Left lobe of liver (tissue), 2 donors: ENCODE results near the gene SQSTM1. TPM values are rescaled to one million over a fixed set of nuclear protein-coding genes. Genes with fewer than 3 reads are reported as not detected.

ENCODE experiments used
- ATAC-seq: fragments of 200-7000 bp; cut with Tn5 transposase; one replicate; pipeline ENCODE4 v1.9.1; 2020; ENCODE audit warnings: mild to moderate bottlenecking, moderate library complexity
- DNase-seq: peaks from one replicate; pipeline ENCODE4 v3.0.0-alpha.2; 2020; ENCODE audit warnings: low spot score
- total RNA-seq: library from RNA; stranded (reverse); gene quantifications from one replicate; pipeline ENCODE4 v1.2.1, GENCODE V29; 2021
- donor health status: DM: no; HTN: no; CAD: no; lungs with moderate emphysema.
- donor health status: DM: no; HTN: yes; CAD: no.

SQSTM1 gene
- total RNA-seq, 1 donor from 2014 or later = 361 TPM

DNA sequence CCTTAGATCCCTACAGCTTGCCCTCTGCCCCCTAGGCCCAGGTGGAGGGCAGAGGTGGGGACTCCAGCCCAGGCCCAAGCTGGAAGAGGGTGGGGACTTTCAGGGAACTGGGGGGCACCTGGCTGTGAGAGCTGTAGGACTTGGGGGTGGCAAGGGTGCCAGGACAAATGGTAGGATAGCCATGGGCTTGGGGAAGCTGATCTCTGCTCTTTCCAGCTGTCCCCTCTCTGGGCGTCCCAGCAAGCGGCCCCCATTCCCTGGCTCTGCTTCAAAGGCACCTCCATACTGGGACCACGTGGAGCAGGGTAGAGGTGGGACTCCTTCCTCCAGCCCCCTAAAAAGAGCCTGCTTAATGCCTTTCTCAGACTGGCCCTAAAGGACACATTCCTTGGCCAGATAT, 26.5 kb upstream of the SQSTM1 start:
- DNase-seq (no peak), ATAC-seq (no peak)

DNA sequence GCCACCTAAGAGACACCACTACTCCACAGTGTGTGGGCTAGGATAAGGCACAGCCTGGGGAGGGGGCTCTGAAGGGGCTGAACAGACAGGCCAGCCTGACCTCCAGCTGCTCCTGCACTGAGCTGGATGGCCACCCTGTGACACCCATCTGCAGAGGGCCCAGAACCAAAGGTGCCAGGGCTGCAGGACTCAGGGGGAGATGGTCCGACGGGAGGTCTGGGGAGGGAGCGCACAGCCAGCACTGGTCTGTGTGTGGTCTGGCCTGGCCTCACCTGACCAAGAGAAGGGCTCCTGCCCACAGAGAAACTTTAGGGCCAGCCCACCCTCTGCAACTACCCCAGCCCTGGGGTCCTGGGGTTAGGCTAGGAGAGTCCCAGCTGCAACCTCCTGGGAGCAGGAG, 26.1 kb upstream of the SQSTM1 start:
- DNase-seq (no peak), ATAC-seq (no peak)

DNA sequence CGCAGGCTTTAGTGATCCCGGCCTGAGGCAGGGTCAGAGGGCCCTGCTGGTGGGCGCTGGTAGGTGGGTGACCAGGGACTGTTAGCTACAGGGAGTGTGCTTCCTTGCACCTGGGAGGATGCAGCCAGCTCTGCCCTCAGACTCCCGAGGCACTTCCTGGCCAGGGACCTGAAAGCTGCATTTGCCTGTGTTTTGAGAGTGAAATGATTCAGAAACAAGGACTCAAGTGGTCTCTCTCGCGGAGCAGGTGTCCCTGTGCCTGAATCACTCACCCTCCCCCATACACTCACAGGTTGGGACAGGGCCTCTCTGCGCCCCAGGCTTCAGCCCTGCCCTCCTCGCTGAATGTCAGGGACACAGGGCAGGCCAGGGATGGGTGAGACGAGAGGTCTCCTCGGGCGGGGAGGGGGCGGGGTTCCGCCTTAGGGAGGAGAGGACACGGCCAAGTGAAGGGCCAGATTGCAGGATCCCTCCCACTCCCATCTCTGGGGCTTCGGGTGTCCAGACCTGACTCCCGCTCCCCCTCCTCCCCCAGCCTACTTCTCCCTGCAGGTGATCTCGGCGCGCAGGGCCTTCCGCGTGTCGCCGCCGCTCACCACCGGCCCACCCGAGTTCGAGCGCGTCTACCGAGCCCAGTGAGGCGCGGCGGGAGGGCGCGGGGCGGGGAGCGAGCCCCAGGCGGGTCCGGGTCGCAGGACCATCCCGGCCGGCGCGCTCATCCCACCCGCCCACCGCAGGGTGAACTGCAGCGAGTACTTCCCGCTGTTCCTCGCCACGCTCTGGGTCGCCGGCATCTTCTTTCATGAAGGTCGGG, 25.4 kb upstream of the SQSTM1 start:
- ATAC-seq (no peak), DNase-seq (no peak)

DNA sequence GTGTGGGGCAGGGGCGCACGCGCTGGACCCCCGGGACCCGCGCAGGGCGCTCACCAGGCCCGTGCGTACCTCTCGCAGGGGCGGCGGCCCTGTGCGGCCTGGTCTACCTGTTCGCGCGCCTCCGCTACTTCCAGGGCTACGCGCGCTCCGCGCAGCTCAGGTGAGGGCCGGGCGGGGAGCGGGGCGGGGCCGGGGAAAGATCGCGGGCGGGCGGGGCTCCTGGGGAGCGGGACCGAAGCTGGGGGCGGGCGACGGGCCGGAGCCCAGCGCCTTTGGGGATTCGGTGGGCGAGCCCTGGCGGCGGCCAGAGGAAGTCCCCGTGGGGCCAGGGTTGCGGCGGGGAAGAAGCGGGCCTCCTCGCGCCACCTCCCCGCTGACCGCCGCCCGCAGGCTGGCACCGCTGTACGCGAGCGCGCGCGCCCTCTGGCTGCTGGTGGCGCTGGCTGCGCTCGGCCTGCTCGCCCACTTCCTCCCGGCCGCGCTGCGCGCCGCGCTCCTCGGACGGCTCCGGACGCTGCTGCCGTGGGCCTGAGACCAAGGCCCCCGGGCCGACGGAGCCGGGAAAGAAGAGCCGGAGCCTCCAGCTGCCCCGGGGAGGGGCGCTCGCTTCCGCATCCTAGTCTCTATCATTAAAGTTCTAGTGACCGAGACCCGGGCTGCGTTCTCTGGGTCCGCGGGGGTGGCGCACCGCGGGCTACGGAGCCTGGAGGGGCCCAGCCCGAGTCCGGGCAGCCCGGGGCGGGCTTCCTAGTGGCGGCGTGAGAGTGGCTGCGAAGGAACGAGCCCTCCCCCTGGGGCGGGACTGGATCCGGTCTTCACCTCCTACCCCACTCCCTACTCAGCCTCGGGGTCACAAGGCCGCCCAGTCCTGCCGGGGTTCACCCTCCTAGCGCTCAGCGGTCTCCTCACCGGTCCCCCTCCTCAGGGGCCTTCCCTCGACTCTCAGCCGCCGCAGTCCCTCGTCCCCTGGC, 24.6 kb upstream of the SQSTM1 start:
- peak; percentile 86 for DNase-seq
- ATAC-seq = peak; percentile 84

DNA sequence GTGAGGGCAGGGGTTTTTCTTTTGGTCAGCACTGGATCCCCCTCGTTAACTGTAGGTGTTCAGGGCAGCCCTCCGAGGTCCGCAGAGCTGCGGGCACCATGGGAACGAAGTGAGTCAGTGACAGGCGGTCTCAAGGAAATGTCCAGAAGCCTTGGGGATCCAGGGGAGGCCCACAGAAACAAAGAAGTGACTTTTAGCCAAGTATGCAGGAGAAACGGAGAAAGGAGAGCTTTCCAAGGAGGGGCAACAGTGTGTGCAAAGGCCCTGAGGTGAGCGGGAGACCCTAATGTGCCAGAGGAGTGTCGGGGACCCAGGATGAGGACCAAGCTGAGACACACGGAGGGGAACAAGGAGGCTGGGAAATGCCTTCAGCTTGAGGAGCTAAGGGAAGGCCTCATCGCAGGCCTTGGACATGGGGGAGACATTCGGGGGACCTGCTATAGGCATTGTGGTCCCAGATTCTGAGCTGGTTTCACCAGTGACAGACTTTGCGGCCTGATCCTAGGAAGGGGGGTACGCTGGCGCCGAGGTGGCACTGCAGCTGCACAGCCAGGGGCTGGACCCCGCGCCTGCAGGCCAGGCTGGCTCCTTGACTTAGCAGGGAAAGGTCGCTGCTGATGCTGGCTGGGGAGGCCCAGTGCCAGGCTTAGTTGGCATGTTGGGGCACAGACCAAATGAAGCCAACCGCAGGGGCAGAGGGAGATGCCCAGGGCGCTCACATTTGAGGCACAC, 23.7 kb upstream of the SQSTM1 start:
- DNase-seq (no peak), ATAC-seq (no peak)

DNA sequence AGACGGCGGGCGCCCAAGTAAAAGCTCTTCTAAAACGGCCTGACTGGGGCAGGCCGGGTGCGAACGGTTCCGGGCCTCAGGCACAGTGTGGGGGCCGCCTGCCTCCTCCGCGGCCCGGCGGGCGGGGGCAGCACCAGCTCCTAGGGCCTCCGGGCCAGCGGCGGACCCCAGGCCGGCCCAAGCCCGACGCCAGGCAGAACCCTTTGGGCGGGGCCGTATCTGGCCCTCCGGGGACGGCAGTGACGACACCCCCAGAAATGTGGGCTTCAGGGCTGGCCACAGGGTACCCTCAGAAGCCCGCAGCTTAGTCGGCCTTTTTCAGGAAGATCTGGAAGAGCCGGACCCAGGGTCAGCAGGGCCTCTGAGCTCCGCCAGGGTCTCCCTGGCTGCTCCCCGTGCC, 23.0 kb upstream of the SQSTM1 start:
- DNase-seq (no peak), ATAC-seq (no peak)

DNA sequence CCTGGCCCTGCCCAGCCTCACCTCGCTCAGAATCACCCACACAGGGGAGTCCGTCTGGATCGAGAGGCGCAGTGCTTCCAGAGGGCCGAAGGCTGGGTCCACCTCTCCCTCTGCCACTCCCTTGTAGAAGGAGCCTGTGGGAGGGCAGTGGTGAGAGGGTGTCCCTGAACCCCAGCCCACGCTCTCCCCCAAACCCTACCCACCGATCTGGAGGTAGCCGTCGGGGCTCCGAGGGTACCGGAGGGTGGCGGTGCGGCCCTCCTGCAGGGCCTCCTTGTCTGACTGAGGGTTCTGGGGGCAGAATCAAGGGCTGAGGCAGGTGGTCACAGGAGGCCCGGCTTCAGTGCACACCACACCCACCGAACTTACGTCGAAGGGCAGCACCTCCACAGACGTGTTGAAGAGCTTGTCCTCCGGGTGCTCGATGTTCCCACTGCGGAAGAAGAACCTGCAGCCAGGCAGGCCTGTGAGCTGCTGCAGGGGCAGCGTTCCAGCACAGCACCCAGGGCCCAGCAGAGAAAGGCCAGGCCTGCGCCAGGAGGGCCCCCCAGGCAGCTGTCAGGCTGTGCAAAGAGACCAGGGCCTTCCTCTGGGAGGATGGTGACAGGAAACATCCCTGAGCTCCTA, 22.4 kb upstream of the SQSTM1 start:
- ATAC-seq = no peak
- no peak for DNase-seq

DNA sequence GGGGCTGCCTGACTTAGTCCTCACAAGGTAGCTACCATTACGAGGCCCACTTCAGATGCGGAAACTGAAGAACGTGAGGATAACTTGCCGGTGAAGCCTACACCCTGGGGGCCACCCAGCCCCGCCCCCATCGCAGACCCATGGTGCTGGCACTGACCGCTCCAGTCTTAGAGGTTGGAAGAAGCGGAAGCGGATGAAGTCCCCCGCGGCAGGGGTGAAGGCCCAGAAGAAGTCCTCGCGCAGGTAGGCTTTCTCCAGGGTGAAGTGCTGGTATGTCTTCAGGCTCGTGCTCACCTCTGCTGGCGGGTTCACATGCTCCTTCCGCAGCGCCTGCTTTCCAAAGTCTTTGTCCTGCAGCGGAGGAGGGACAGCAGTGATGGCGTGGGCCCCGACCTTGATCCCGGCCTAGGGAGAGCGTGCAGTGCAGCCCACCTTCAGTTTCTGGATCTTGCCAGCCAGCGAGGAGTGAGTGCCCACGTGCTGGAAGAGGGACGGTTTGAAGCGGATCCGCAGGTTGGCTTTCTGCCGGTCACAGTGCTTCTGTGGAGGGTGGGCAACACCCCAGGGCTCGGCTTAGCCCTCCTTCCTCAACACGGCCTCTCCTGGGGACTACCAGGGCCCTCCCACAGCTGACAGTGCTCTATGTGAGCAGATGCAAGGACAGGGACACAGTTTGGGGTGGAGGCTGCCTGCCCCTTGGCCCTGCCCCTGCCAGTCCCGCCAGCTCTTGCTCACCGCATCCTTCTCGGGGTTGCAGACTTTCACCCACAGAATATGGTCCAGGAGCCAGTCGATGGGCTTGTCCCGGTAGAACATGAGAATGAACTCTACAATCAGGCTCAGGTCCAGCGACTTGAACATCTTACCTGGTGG, 21.7 kb upstream of the SQSTM1 start:
- ATAC-seq (no peak), DNase-seq (no peak)

DNA sequence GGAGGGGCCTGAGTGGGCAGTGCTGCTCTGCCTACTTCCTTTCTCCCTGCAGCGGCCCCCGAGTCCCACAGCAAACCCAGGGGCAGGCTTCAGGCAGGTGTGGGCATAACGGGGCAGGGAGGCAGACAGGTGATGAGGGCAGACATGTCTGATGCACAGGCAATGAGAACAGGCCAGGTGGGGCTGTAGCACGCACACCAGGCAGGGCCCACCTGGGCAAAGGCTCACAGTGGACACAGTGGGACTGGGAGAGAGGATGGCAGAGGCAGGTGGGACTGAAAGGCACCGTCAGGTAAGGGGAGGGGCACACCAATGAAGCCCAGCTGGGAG, 21.1 kb upstream of the SQSTM1 start:
- no peak for DNase-seq

DNA sequence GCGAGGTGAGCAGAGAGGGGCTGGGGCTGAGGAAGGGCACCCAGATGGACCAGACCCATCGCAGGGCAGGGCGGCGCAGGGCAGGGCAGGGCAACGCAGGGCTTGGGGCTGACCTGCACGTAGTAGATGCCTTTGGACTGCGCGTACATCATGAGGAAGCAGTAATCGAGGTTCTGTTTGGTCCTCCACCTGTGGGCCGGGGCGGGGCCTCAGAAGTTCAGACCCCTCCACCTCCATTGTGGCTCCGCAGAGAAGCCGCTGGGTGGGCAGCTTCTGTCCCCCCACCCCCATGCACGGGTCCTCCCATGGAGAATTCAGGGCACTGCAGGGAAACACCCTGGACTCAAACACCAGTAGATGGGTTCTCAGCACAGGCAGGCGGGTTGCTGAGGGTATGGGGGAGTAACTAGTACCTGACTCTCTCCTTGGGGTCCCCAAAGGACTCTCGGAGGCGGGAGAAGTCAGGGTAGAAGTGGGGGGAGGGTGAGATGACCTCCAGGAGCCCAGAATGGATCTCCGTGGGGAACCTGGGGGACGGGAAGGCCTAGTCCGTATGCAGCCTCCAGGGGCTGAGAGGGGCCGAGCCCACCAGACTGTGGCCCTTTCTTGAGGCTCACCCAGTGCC, 20.5 kb upstream of the SQSTM1 start:
- ATAC-seq (no peak), DNase-seq (no peak)

More for the DNA sequence above, 21.1 kb upstream of the SQSTM1 start:
- no peak for ATAC-seq

DNA sequence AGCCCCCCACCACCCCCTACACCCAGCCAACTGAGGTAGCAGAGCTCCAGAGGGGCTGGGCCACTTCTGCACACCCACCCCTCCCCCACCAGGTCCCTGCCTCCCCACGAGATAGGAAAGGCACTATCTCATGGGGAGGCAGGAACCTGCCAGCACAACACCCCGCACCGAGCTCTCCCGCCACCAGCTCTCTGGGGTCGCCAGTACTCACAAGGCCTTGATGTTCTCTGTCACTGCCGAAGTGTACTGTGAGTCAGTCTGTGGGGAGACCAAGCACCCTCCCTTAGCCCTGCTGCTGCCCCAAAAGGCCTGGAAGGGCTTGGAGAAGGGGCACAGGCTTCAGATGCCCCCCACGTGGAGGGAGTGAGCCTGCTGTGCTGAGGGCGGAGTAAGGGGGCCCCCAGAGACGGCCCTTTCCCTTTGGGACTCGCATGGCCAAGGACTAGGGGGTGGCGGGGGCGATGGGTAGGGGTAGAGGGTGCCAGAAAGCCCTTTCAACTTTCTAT, 20.0 kb upstream of the SQSTM1 start:
- no peak for ATAC-seq

DNA sequence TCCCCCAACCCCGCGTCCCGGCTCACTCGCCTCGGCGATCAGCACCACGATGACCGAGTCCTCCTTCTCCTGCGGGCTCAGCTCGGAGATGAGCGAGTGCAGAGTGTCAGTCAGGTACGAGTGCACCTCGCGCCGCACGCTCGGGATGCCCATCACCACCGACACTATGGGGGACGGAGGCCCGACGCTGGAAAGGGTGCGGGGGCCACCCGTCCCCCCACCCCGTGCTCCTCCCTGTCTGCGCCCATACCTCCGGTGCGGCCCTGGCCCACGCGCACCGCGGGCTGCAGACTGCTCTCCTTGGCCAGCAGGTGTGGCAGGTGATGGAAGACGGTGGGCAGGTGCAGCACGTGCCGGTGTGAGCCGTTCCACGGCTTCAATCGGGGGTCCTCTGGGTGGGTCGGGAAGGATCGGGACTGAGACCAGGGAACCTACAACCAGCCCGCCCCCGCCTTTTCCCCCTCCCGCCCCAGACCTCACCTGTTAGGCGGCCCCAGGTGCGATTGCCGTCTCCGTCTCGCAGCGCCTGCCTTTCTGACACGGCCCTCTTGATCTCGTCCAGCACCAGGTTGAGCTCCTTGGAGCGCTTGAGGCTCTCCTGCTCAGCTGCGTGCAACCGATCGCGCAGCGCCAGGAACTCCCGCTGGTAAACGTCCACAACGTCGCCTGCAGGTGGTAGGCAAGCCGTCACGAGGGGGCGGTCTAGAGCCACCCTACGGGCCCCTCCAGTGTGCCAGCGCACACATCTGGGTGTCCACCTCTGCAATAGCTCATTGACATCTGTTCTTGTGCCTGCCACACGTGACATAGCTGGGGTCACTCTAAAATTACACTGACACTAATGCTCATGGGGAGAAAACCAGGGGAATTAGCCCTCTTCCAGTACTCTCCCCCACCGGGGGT, 19.1 kb upstream of the SQSTM1 start:
- ATAC-seq = peak; percentile 39
- DNase-seq = peak; percentile 83

More for the DNA sequence above, 20.0 kb upstream of the SQSTM1 start:
- no peak for DNase-seq

DNA sequence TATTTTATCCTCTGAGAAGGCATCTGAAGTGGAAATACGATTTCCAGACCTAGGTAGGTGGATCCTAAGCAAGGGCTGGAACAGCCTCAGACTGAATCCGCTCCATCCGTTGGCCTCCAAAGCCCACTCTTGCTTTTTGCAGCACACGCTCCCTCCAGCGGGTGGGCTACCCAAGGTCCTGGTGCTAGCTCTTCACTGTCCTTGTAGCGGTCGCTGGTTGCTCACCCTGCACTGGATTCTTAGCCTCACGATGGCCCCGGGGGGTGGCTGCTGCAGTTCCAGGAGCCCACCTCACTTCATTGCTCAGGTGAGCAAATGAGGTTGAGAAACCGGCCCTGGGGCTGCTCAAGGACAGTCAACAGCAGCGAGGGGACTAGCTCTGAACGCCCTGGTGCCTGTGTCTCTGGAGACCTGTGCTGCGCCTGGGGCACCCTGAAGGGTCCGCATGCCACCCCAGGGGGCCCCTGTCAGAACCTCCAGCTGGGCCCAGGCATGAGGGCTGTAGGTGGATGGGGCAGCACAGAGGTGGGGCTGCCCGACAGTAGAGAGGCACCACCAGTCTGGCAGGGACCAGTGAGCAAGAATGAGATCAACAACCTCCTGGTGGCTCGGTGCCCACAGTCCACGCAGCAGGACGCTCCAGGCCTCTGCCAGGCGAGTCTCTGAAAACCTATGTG, 18.4 kb upstream of the SQSTM1 start:
- ATAC-seq (peak; percentile 55), DNase-seq (peak; percentile 92)

DNA sequence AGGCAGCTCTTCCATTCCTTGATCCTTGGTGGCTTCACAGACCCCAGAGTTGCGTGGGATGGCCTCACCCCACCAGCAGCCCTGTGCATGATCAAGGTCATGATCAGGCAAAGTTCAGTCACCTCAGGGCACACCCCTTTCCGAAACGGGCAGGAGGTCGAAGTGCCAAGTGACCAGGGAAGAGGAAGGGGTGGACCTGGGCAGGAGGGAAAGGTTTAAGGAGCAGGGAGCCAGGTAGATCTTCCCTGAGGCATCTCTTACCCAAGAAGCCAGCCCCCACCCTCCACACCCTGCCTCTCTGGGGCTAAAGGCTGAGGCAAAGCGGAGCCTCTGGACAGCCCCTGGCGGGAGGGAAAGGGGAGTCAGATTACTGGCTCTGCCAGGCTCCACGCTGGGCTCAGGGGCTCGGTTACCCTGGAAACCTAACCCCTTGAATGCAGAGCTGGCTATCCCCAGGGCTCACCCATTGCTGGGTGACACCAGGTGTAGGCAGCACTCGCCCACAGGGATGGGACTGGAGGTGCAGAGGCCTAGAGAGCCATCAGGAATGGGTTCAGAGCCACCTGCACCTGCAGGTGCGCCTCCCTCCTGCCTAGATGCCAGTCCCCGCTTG, 17.6 kb upstream of the SQSTM1 start:
- ATAC-seq (peak; percentile 39), DNase-seq (peak; percentile 90)

DNA sequence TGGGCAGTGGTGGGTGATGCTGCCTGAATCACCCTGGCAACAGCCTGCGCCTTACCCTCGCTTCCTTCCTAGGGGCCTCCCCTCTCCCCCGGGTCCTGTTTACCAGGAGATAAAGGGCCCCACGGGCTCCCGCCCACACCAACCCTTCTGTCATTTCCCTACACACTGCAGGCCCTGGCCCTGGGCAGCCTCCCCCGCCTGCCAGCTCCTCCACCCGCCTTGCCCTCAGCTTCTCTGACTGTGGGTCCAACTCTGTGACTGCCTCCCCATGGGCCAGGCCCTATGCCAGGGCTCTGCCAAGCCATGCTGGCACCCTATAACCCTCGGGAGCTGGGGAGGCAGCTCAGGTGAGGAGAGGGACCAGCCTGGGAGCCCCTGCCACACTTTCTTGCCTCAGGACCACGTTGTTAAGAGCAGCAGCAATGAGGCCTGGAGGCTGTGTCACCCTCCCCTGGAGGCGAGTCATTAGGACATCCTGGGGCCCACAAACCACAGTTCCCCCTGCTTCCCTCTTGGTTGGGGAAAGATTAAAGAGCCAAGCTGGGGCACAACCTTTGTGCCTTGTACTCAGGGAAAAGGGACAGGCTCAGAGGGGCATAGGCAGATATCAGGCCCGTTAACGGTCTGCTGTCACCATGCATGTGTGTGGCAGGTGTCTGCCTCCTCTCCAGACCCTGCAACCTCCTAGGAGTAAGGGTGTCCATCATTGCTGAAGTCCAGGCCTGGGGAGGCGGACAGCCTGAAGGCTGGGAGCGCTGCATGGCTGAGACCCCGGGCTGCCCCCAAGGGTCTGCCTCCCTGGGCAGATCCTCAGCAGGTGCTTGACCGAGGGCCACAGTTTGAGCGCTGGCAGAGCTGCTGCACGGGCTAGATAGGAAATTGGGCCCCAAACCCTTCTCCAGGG, 16.8 kb upstream of the SQSTM1 start:
- ATAC-seq (peak; percentile 14), DNase-seq (no peak)

DNA sequence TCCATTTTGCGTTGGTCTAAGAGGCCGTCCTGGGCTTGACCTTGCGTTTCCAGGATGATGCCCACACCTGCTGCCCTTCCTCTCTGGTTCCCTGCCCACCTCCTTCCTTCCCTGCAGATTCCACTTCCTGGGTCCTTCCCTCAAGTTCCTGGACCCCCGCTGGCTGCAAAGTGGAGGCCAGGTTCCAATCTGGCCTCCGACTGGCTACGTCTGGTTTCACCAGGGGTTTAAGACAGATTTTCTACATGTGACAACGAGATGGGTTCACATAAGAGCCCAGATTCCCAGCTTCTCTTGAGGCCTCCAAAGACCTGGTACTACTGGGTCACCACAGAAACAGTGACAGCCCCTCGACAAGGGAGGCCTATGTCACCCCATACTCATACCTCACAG, 16.2 kb upstream of the SQSTM1 start:
- no peak for DNase-seq
- no peak for ATAC-seq
